Measurements from ENCODE around the gene ZNF524.

ZNF524 gene

DNA sequence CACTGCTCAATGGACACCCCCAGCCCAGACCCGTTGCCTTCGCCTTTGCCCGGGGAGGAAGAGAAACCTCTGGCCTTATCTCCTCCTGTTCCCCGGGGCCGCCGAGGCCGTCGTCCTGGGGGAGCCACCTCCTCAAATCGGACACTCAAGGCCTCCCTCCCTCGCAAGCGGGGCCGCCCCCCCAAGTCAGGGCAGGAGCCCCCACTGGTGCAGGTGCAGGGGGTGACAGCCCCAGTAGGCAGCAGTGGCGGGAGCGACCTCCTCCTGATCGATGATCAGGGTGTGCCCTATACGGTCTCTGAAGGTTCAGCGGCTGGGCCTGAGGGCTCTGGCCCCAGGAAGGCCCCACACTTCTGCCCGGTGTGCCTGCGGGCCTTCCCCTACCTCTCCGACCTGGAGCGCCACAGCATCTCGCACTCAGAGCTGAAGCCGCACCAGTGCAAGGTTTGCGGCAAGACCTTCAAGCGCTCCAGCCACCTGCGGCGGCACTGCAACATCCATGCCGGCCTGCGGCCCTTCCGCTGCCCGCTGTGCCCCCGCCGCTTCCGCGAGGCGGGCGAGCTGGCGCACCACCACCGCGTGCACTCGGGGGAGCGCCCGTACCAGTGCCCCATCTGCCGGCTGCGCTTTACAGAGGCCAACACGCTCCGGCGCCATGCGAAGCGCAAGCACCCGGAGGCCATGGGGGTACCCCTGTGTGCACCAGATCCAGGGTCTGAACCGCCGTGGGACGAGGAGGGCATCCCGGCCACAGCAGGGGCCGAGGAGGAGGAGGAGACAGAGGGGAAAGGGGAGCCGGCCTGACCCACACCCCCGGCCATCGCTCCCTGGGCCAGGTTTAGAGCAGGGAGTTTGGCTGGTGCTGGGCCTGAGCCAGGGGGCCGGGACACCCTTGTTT lies 2.3 kb downstream of the ZNF524 start:
- DNase-seq (ENCODE audit: low read depth) = no peak

DNA sequence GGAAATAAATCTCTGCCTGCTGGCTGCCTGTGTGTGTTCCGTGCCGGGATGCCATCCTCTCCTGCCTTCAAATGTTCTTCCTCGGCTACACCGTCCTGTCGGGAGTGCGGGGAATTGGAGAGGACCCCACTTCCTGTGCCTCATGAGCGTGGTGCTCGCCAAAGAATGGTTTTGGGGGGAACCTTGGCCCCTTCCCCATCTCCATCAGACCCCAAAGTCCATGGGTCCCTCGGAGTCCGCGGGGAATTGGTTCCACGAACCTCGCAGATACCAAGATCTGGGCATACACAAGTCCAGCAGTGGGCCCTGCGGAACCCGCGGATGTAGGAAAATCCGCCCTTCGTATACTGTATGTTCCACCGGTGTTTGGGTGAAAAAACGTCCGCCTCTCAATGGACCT lies 3.0 kb downstream of the ZNF524 start:
- DNase-seq (ENCODE audit: low read depth) = no peak

DNA sequence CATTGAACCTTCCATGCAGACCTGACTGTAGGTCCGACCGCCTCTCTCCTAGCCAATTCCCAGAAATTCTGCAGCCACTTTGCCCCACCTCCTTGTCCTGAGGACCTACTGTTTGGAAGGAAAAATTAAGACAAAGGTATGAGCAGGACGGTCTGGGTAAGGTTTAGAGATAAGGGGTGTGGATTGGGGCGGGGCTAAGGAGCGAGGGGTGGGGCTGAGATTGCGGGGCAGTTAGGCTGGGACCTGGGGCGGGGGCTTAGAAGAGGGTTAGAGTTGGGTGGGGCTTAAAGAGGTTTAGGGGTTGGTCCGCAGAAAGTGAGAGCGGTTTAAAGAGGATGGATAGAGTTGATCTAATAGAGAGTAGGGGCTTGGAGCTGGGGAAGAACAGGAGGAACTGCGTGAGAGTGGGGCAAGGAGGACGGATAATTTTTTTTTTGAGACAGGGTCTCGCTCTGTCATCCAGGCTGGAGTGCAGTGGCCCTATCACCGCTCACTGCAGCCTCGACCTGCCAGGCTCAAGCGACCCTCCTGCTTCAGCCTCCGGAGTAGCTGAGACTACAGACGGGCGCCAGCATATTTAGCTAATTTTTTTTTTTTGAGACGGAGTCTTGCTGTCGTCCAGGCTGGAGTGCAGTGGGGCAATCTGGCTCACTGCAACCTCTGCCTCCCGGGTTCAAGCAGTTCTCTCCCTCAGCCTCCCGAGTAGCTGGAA lies 3.6 kb downstream of the ZNF524 start:
- no peak for DNase-seq (ENCODE audit: low read depth)

DNA sequence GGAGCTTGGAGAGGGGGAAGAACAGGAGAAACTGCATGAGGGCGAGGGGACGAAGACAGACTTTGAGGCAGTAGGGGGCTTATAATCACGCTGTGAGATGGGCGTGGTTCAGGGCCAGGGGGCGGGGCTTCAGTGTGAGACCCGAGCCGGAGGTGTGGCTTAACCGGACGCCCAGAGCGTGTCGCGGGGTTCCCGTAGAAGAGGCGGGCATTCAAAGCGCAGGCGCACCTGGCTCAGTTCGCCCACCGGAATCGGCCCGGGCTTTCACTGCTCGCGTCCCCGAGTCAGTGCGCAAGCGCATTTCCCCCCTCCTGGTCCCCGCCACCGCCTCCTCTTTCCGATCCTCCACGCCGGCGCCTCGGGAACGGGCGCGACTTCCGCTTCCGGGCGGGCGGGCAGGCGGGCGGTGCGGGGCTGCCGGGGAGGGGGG lies 5.1 kb downstream of the ZNF524 start:
- DNase-seq (ENCODE audit: low read depth) = peak; percentile 98

DNA sequence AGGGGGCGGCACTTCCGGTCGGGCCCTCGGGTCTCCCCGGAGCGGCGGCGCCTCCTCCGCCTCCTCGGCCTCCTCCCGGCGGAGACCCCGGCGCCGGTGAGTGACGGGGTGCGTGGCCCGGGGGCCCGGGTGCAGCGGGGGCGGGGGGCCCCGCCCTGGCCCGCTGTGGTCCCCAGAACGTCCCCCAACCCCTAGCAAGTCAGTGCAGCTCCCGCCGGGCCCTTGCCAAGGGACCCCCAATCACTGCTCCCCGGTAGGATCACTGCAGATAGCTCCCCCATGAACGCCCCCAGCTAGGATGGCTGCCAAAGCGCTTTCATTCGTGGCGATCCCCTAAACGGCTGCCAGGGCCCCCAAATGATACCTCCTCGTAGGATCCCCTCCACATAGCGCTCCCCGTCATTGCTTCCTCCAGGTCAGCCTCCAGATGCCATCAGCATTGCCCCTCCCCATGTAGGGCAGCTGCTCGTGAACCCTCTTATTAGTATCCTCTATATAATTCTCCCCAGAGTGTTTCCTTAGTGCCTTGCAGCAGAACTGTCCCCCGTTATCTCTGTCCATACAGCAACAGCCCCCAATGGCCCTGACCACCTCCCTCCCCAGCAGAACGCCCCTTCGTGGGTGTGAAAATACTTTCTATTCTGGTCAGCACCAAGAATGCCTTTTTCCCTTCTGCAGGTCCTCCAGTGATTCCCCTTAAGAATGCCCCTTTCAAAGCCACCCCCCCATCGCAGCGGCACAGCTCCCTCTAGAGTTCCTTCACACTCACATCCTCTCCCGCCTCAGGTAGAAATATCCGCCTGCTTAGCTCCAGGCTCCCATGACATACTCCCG lies 5.8 kb downstream of the ZNF524 start, which contains the start of gene ZNF865:
ZNF865 (plus strand) TSS at position 11 of the 834 bp plus-strand sequence. CDS start 7,972 bp downstream, outside the sequence.
- peak; percentile 49 for DNase-seq (ENCODE audit: low read depth)

DNA sequence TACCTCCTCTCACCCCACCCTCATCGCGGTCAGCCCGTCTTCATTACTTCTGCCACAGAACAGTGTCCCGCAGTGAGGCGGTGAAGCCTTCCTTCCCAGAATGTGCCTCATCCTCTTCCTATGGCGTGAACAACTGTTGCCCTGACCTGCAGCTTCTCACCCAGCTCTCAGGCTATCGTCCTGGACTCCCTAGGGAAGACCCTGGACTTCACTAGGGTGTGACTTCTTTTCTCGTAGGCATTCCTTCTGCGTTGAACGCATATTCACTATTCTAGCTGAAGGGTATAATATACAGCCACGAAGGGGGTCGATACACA lies 6.3 kb downstream of the ZNF524 start:
- no peak for DNase-seq (ENCODE audit: low read depth)

DNA sequence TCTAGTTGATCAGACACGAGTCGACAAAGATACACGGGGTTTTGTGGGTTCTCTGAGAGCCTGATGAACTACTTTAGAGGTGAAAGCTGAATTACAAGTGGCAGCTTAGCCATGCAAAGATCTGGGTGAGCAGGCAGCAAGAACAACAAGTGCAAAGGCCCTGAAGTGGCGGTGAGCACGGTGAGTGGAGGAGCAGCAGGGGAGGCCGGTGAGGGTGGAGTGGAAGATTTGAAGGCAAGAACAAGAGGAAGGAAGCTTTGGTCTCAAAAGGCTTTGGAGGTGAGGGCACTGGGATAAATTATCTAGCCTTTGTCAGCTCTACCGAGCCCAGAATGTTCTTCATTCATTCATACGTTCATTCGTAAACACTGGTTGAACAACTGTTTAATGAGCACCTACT lies 6.7 kb downstream of the ZNF524 start:
- no peak for DNase-seq (ENCODE audit: low read depth)

DNA sequence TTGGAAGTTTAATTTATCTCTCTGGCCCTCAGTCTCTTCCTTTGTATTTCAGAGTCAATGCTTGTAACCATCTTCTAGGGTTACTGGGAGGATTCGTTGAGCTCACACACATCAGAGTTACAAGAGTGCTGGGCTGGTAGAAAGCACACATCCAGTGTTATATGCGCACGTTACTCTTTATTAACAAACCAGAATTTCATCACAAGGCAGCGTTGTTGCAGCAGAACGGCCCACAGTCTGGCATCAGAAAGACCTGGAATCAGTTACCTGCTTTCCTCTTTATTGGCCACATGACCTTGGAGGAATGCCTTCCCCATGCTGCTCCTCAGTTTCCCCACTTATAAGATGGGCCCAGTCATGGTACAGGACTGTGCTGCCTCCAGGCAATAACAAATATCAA lies 9.2 kb downstream of the ZNF524 start:
- no peak for DNase-seq (ENCODE audit: low read depth)

DNA sequence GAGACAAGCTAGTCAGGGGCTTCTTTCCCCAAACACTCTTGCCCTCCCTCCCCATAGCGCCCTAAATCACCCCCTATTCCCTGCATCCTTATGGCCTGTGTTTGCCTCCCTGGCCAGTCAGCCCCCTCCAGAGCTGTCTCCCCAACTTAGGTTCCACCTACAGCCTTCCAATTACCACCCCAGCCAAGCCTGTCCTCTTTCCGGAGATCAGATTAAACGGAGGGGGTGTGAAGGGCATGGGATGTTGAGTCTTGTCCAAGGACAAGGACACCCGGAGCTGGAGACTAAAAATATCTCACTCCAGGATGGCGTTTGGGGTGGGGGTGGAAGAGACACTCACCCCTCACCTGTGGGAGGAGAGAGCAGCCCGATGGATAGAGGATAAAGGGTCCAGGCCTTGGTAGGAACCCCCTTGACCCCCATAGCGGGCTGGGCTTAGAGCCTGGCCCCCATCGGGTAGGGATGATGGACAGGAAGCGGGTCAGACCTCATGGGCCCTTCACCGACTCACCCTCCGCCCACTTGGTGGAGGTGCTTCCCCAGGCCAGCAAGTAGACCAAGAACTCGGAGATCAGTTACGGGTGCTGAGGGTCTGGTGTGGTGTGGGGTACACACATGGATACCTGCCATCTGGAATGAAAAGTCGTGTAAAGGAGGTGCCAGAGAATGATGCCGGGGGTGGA lies 11.4 kb downstream of the ZNF524 start:
- DNase-seq (ENCODE audit: low read depth) = no peak

DNA sequence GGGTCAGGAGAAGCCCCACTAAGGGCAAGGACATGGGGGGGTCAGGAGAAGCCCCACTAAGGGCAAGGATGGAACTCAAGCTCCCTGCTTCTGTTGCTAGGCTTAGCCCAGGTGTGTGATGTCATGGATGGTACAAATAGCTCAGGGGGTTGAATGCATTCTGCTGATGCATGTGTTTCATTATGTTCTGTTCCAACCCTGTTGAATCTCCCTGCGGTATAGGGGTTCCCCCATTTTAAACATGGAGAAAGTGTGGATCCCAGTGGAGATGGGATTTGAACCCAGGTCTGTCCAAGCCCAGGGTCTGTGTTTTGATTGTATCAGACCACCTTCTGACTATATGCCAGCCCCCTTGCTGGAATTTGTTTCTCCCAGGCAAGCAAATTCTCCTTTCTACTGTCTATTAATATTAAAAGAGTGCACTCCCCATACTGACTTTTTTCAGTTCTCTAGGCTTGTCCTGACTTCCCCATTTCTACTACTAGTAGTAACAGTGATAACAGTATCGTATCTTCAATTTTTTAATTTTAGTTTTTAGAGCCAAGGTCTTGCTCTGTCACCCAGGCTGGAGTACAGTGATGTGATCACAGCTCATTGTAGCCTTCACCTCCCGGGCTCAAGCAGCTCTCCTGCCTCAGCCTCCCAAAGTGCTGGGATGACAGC lies 12.0 kb downstream of the ZNF524 start:
- no peak for DNase-seq (ENCODE audit: low read depth)

DNA sequence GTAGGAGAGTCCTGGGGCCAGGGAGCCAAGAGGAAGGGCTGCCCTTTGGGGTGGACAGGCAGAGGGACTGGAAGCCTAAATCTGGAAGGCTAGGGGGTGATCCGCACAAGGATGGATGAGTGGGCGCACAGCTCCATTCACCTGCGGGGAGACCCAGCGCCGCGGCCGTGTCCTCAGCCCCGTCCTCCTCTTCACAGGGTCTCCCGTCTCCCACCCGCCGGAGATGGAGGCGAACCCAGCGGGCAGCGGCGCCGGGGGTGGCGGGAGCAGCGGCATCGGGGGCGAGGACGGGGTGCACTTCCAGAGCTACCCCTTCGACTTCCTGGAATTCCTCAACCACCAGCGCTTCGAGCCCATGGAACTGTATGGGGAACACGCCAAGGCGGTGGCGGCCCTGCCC lies 13.3 kb downstream of the ZNF524 start:
- DNase-seq (ENCODE audit: low read depth) = no peak

DNA sequence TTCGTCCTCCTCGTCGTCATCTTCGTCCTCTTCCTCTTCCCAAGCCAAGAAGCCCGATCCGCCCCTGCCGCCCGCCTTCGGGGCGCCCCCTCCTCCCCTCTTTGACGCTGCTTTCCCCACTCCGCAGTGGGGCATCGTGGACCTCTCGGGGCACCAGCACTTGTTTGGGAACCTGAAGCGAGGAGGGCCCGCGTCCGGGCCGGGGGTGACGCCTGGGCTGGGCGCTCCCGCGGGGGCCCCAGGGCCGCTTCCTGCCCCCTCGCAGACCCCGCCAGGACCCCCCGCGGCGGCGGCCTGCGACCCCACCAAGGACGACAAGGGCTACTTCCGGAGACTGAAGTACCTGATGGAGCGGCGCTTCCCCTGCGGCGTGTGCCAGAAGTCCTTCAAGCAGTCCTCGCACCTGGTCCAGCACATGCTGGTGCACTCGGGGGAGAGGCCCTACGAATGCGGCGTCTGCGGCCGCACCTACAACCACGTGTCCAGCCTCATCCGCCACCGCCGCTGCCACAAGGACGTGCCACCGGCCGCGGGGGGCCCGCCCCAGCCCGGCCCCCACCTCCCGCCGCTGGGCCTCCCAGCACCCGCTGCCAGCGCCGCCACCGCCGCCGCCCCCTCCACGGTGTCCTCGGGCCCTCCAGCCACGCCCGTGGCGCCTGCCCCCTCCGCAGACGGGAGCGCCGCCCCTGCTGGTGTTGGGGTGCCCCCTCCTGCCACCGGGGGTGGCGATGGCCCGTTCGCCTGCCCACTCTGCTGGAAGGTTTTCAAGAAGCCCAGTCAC lies 14.0 kb downstream of the ZNF524 start:
- no peak for DNase-seq (ENCODE audit: low read depth)

DNA sequence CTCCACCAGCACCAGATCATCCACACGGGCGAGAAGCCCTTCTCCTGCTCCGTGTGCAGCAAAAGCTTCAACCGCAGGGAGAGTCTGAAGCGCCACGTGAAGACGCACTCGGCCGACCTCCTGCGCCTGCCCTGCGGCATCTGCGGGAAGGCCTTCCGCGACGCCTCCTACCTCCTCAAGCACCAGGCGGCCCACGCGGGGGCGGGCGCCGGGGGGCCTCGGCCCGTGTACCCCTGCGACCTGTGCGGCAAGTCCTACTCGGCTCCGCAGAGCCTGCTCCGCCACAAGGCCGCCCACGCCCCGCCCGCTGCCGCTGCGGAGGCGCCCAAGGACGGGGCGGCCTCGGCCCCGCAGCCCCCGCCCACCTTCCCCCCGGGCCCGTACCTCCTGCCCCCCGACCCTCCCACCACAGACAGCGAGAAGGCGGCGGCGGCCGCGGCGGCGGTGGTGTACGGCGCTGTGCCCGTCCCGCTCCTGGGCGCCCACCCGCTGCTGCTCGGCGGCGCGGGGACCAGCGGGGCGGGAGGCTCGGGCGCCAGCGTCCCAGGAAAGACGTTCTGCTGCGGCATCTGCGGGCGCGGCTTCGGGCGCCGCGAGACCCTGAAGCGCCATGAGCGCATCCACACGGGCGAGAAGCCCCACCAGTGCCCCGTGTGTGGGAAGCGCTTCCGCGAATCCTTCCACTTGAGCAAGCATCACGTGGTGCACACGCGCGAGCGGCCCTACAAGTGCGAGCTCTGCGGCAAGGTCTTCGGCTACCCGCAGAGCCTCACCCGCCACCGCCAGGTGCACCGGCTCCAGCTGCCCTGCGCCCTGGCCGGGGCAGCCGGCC lies 14.8 kb downstream of the ZNF524 start:
- no peak for DNase-seq (ENCODE audit: low read depth)

DNA sequence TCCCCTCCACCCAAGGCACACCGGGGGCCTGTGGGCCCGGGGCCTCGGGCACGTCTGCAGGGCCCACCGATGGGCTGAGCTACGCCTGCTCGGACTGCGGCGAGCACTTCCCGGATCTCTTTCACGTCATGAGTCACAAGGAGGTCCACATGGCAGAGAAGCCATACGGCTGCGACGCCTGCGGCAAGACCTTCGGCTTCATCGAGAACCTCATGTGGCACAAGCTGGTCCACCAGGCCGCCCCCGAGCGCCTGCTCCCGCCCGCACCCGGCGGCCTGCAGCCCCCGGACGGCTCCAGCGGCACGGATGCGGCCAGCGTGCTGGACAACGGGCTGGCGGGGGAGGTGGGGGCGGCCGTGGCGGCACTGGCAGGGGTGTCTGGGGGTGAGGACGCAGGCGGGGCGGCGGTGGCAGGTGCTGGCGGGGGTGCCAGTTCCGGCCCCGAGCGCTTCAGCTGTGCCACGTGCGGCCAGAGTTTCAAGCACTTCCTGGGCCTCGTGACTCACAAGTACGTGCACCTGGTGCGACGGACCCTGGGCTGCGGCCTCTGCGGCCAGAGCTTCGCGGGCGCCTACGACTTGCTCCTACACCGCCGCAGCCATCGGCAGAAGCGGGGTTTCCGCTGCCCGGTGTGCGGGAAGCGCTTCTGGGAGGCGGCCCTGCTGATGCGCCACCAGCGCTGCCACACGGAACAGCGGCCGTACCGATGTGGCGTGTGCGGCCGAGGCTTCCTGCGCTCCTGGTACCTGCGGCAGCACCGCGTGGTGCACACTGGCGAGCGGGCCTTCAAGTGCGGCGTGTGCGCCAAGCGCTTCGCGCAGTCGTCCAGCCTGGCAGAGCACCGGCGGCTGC lies 15.7 kb downstream of the ZNF524 start:
- no peak for DNase-seq (ENCODE audit: low read depth)

DNA sequence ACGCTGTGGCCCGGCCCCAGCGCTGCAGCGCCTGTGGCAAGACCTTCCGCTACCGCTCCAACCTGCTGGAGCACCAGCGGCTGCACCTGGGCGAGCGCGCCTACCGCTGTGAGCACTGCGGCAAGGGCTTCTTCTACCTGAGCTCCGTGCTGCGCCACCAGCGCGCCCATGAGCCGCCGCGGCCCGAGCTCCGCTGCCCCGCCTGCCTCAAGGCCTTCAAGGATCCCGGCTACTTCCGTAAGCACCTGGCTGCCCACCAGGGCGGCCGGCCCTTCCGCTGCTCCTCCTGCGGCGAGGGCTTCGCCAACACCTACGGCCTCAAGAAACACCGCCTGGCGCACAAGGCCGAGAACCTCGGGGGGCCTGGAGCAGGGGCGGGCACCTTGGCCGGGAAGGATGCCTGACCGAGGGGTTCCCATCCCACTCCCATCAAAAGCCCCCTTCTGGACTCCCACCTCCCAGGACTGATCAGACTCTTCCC lies 16.3 kb downstream of the ZNF524 start:
- DNase-seq (ENCODE audit: low read depth) = no peak

DNA sequence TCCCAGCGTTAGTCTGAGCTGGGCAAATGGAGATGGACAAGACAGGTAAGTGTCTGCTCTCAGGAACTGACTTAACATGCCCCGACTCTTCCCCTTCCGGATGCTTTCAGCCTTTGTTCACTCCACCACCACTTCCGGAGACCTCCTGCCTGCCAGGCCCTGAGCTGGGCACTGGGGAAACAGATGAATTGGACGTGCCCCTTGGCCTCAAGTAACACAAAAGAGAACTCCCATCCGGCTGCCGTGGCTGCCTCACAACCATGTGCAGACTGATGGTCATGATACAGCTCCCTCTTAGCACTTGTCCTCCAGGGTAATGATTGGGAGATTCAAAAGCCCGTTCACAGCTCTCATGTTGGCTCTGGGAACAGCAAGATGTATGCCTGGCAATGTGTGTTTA lies 17.3 kb downstream of the ZNF524 start:
- no peak for DNase-seq (ENCODE audit: low read depth)

DNA sequence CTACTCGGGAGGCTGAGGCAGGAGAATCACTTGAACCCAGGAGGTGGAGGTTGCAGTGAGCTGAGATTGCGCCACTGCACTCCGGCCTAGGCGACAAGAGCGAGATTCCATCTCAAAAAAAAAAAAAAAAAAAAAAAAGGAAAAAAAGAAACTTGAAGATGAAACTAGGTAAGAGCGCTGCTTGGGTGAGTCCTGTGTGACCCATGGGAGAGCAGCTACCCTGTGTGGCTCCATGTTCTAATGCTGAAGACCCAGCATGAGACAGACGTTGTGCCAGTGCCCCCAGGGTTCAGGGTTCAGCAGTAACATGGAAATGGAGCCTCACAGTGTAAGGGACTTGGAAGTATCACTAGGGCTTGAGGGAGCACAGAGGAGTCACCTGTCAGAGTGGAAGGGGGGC lies 18.3 kb downstream of the ZNF524 start:
- DNase-seq (ENCODE audit: low read depth) = no peak

DNA sequence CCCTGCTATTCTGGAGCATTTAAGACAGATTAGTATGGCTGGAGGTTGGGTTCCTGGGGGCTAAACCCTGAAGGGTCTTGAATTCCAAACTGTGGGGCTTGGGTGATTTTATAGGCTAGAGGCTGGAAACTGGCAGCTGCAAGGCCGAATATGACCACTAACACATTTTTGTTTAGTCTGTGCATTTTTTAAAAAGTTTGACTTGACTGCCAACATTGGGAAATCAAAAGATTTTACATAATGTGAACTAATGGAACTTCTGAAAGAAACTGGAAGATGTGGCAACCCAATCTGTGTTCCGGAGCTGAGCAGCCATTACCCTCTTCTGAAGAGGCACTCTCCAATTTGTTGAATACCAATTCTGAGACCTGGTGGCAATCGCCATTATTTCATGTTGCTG lies 19.2 kb downstream of the ZNF524 start:
- no peak for DNase-seq (ENCODE audit: low read depth)

Data from stimulated activated CD8-positive, alpha-beta memory T cell treated with anti-CD3 and anti-CD28 coated beads, Interleukin-4, amount 100 ng/mL, for 24 hours (primary cell).